ENCODE data around the gene TSACC.

GRCh38 chr1:156295391-156295947 is 42.9 kb upstream of the TSACC start, which contains the start of gene GLMP:
- TF ChIP-seq, protein P1, sequence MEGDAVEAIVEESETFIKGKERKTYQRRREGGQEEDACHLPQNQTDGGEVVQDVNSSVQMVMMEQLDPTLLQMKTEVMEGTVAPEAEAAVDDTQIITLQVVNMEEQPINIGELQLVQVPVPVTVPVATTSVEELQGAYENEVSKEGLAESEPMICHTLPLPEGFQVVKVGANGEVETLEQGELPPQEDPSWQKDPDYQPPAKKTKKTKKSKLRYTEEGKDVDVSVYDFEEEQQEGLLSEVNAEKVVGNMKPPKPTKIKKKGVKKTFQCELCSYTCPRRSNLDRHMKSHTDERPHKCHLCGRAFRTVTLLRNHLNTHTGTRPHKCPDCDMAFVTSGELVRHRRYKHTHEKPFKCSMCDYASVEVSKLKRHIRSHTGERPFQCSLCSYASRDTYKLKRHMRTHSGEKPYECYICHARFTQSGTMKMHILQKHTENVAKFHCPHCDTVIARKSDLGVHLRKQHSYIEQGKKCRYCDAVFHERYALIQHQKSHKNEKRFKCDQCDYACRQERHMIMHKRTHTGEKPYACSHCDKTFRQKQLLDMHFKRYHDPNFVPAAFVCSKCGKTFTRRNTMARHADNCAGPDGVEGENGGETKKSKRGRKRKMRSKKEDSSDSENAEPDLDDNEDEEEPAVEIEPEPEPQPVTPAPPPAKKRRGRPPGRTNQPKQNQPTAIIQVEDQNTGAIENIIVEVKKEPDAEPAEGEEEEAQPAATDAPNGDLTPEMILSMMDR (IDR thresholded peaks at IDR 0.05) = no peak
- no peak for TF ChIP-seq POLR2A (IDR thresholded peaks at IDR 0.05)

Measured in Peyer's patch (tissue), 4 donors.